ENCODE data around the gene PTPRA. TPM values are rescaled to one million over a fixed set of nuclear protein-coding genes. Genes with fewer than 3 reads are reported as not detected.

PTPRA gene
- polyA plus RNA-seq, 3 donors = 13.0 to 41.9 (median 13.1) TPM

GRCh38 chr20:2869381-2869780, 3.9 kb upstream of the PTPRA start:
- DNase-seq = no peak
- H3K4me1 ChIP-seq (ENCODE audit: control insufficient read depth in 1 of 2, insufficient read depth in 2 of 2, low read length in 2 of 2) = peaks cover 43 to 51% of the 10 kb centered on the region in 2 donors
- peaks cover 0 to 10% of the 10 kb centered on the region in 2 donors for H3K27me3 ChIP-seq (ENCODE audit: control insufficient read depth in 2 of 2, insufficient read depth in 2 of 2, low read length in 2 of 2)
- no peak overlapping the region for H2AFZ ChIP-seq (ENCODE audit: insufficient read depth, low read depth, low read length, poor library complexity, severe bottlenecking)
- H3K4me2 ChIP-seq (replicated peaks; ENCODE audit: extremely low read depth, low read length, poor library complexity, severe bottlenecking) = no peak overlapping the region
- H3K27ac ChIP-seq (ENCODE audit: low read depth in 1 of 2, low read length in 2 of 2) = no peak overlapping the region
- TF ChIP-seq CTCF (IDR thresholded peaks at IDR 0.05) = no peak
- H3K9me3 ChIP-seq (replicated peaks in 1 of 2; ENCODE audit: control insufficient read depth in 1 of 2, insufficient read depth in 1 of 2, low read length in 2 of 2) = no peaks in the 10 kb centered on the region
- H3K9me3 Mint-ChIP-seq = peaks cover 0 to 3% (median 0%) of the 10 kb centered on the region in 7 donors
- 97% methylated on average over 3 of the region's 3 CpGs for WGBS (ENCODE audit: insufficient coverage)
- H3K79me2 ChIP-seq (ENCODE audit: insufficient read depth, low read length) = peaks cover 9% of the 10 kb centered on the region
- H3K4me1 Mint-ChIP-seq = peaks cover 49% of the 10 kb centered on the region
- H3K4me3 ChIP-seq (replicated peaks in 1 of 3; ENCODE audit: low read depth in 2 of 3, low read length in 3 of 3) = no peak overlapping the region
- intact Hi-C loops (cut with micrococcal nuclease) = no loop called here
- H4K20me1 ChIP-seq (ENCODE audit: insufficient read depth, low read length) = peaks cover under 1% of the 10 kb centered on the region
- peaks cover 8 to 15% (median 8%) of the 10 kb centered on the region in 3 donors for H3K27me3 Mint-ChIP-seq (ENCODE audit: low read depth in 3 of 3)
- no peak overlapping the region for H3K4me3 Mint-ChIP-seq
- no peak overlapping the region for H3K9ac ChIP-seq (ENCODE audit: insufficient read depth, low read length, poor library complexity, severe bottlenecking)
- H3K36me3 ChIP-seq (replicated peaks in 1 of 2; ENCODE audit: control insufficient read depth in 1 of 2, insufficient read depth in 2 of 2, low read length in 2 of 2) = peaks cover 23 to 28% of the 10 kb centered on the region in 2 donors
- H3K36me3 Mint-ChIP-seq = peaks cover 32 to 33% of the 10 kb centered on the region in 2 donors
- no peak overlapping the region for H3K27ac Mint-ChIP-seq

- H3K4me1 Mint-ChIP-seq = peaks cover 65% of the 10 kb centered on the region
- H3K9me3 ChIP-seq (replicated peaks in 1 of 2; ENCODE audit: control insufficient read depth in 1 of 2, insufficient read depth in 1 of 2, low read length in 2 of 2) = no peaks in the 10 kb centered on the region
- TF ChIP-seq CTCF (IDR thresholded peaks at IDR 0.05) = no peak
- peak in 1 of 3 donors; percentile 44 for DNase-seq
- H3K79me2 ChIP-seq (ENCODE audit: insufficient read depth, low read length) = peaks cover 26% of the 10 kb centered on the region
- H3K27ac ChIP-seq (ENCODE audit: low read depth in 1 of 2, low read length in 2 of 2) = no peak overlapping the region
- H3K4me3 Mint-ChIP-seq = no peak overlapping the region
- peaks cover 21 to 23% of the 10 kb centered on the region in 2 donors for H3K36me3 Mint-ChIP-seq
- H4K20me1 ChIP-seq (ENCODE audit: insufficient read depth, low read length) = peaks cover 18% of the 10 kb centered on the region
- H3K9me3 Mint-ChIP-seq = peaks cover 0 to 3% (median 0%) of the 10 kb centered on the region in 7 donors
- intact Hi-C loops (cut with micrococcal nuclease) = loop anchor here (5.0 to 10.0 kb wide), 3 partner anchors 39 to 124 kb away; no protein-coding TSS in a partner anchor
- peaks cover 52 to 67% of the 10 kb centered on the region in 2 donors for H3K4me1 ChIP-seq (ENCODE audit: control insufficient read depth in 1 of 2, insufficient read depth in 2 of 2, low read length in 2 of 2)
- no peak overlapping the region for H3K9ac ChIP-seq (ENCODE audit: insufficient read depth, low read length, poor library complexity, severe bottlenecking)
- no CpG with 5 or more reads among the region's 2 CpGs for WGBS (ENCODE audit: insufficient coverage)
- H3K4me3 ChIP-seq (replicated peaks in 1 of 3; ENCODE audit: low read depth in 2 of 3, low read length in 3 of 3) = no peak overlapping the region
- H3K36me3 ChIP-seq (replicated peaks in 1 of 2; ENCODE audit: control insufficient read depth in 1 of 2, insufficient read depth in 2 of 2, low read length in 2 of 2) = peaks cover 6 to 11% of the 10 kb centered on the region in 2 donors
- no peak overlapping the region for H2AFZ ChIP-seq (ENCODE audit: insufficient read depth, low read depth, low read length, poor library complexity, severe bottlenecking)
- H3K4me2 ChIP-seq (replicated peaks; ENCODE audit: extremely low read depth, low read length, poor library complexity, severe bottlenecking) = no peak overlapping the region
- peaks cover 0 to 10% of the 10 kb centered on the region in 2 donors for H3K27me3 ChIP-seq (ENCODE audit: control insufficient read depth in 2 of 2, insufficient read depth in 2 of 2, low read length in 2 of 2)
- H3K27me3 Mint-ChIP-seq (ENCODE audit: low read depth in 3 of 3) = peaks cover 8 to 15% (median 9%) of the 10 kb centered on the region in 3 donors
- H3K27ac Mint-ChIP-seq = peak overlapping the region in 2 of 7 donors; percentile 4 to 61
Observed at GRCh38 chr20:2871111-2871465, 2.2 kb upstream of the PTPRA start.
